BE2C (cell line): ENCODE data around the gene LONRF2.

ENCODE experiments used
- DNase-seq: peaks from one replicate; pipeline ENCODE4 v3.0.0-alpha.2; 2020
- H3K27me3 ChIP-seq: fragments of 250-450 bp; sonication (Bioruptor Pico); 2 replicates; pipeline ENCODE4 v1.5.1; 2020; ENCODE audit warnings: mild to moderate bottlenecking
- H3K36me3 ChIP-seq: fragments of 250-450 bp; sonication (Bioruptor Pico); 2 replicates; pipeline ENCODE4 v1.5.1; 2020; ENCODE audit warnings: mild to moderate bottlenecking
- H3K4me1 ChIP-seq: fragments of 250-450 bp; sonication (Bioruptor Pico); 2 replicates; pipeline ENCODE4 v1.5.1; 2020
- H3K4me3 ChIP-seq: 2 replicates; pipeline ENCODE4 v1.5.1; 2011; ENCODE audit warnings: low read depth, low read length
- H3K9me3 ChIP-seq: fragments of 250-450 bp; sonication (Bioruptor Pico); 2 replicates; pipeline ENCODE4 v1.5.1; 2020
- CTCF ChIP-seq: IDR thresholded peaks from 2 replicates; pipeline ENCODE4 v1.5.1; 2012; ENCODE audit warnings: mild to moderate bottlenecking, low read depth, low read length

Gene LONRF2

GRCh38 chr2:100269889-100270288 is 52.4 kb downstream of the LONRF2 start:
- Histone ChIP-seq H3K4me1 (no peaks in the 10 kb centered on the region; the same call in 1 of the 2 replicates), H3K4me3 (no peak overlapping the region), H3K36me3 (no peaks in the 10 kb centered on the region), H3K27me3 (no peaks in the 10 kb centered on the region), H3K9me3 (no peaks in the 10 kb centered on the region)
- TF ChIP-seq CTCF = no peak
- no peak for DNase-seq

- TF ChIP-seq CTCF = no peak
- no peak overlapping the region for H3K4me3 ChIP-seq
- no peaks in the 10 kb centered on the region for H3K27me3 ChIP-seq
Observed at GRCh38 chr2:100268986-100269385, 53.3 kb downstream of the LONRF2 start.

GRCh38 chr2:100267751-100268150 is 54.5 kb downstream of the LONRF2 start:
- Histone ChIP-seq H3K36me3 (no peaks in the 10 kb centered on the region), H3K4me1 (no peaks in the 10 kb centered on the region; the same call in none of the 2 replicates), H3K4me3 (no peak overlapping the region), H3K9me3 (no peaks in the 10 kb centered on the region), H3K27me3 (no peaks in the 10 kb centered on the region)
- no peak for TF ChIP-seq CTCF
- no peak for DNase-seq

More at GRCh38 chr2:100268986-100269385, 53.3 kb downstream of the LONRF2 start:
- Histone ChIP-seq H3K36me3 (no peaks in the 10 kb centered on the region), H3K9me3 (no peaks in the 10 kb centered on the region), H3K4me1 (no peaks in the 10 kb centered on the region; the same call in 1 of the 2 replicates)
- no peak for DNase-seq

- no peak for TF ChIP-seq CTCF
- H3K4me1 ChIP-seq = no peaks in the 10 kb centered on the region; the same call in 1 of the 2 replicates
- H3K9me3 ChIP-seq = no peaks in the 10 kb centered on the region
- no peak for DNase-seq
- H3K36me3 ChIP-seq = no peaks in the 10 kb centered on the region
- H3K4me3 ChIP-seq = no peak overlapping the region
- no peaks in the 10 kb centered on the region for H3K27me3 ChIP-seq
Observed at GRCh38 chr2:100266126-100266525, 56.2 kb downstream of the LONRF2 start.

- H3K9me3 ChIP-seq = no peaks in the 10 kb centered on the region
- no peak overlapping the region for H3K4me3 ChIP-seq
- no peak for DNase-seq
- no peaks in the 10 kb centered on the region for H3K36me3 ChIP-seq
- no peaks in the 10 kb centered on the region for H3K27me3 ChIP-seq
- no peak for TF ChIP-seq CTCF
- H3K4me1 ChIP-seq = no peaks in the 10 kb centered on the region; the same call in 1 of the 2 replicates
Observed at GRCh38 chr2:100265226-100265625, 57.1 kb downstream of the LONRF2 start.

DNA sequence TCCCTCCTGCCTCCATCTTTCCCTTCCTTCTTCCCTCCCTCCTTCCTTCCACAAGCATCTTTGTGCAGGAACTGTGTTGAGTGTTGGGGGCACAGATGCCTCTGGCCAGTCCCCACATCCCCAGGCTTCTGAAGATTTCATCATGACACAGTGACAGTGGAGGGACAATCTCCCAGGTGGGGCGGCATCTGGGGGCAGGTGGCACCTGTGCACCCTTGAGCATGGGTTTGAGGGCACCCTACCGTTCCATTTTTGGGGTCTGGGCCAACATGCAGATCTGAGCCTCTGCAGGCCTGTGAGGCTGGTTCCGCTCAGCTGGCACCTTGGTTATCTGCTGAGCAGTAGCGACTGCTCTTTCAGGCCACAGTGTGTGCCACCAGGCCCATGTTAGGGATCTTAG is 57.6 kb downstream of the LONRF2 start:
- H3K4me1 ChIP-seq = no peaks in the 10 kb centered on the region; the same call in 1 of the 2 replicates
- H3K4me3 ChIP-seq = no peak overlapping the region
- TF ChIP-seq CTCF = no peak
- no peaks in the 10 kb centered on the region for H3K9me3 ChIP-seq
- no peaks in the 10 kb centered on the region for H3K27me3 ChIP-seq
- no peak for DNase-seq
- no peaks in the 10 kb centered on the region for H3K36me3 ChIP-seq
